K562 (cell line): ENCODE data around the gene PTGR3. TPM values are rescaled to one million over a fixed set of nuclear protein-coding genes. Genes with fewer than 3 reads are reported as not detected.

Source experiments
- ARID3A ChIP-seq: IDR thresholded peaks from 2 replicates; pipeline ENCODE4 v1.6.1; 2012; ENCODE audit warnings: low read depth, low read length, improper control_type of control experiment, borderline replicate concordance
- ATF4 ChIP-seq: fragments of 450-650 bp; formaldehyde crosslinking; IDR thresholded peaks from 2 replicates; pipeline ENCODE4 v1.4.0; 2022; ENCODE audit warnings: mild to moderate bottlenecking, moderate library complexity
- DIDO1 ChIP-seq: fragments of 450-650 bp; IDR thresholded peaks from 2 replicates; pipeline ENCODE4 v1.6.1; 2016; ENCODE audit warnings: low read depth, missing biosample characterization, missing genetic modification characterization
- MITF ChIP-seq: IDR thresholded peaks from 2 replicates; pipeline ENCODE4 v1.6.1; 2014; ENCODE audit warnings: antibody characterized with exemption
- RAD21 ChIP-seq, 2 experiments: fragments of 250-450 bp in 1 of 2; fragments of 450-650 bp in 1 of 2; sonication (Bioruptor Pico) in 1 of 2; formaldehyde crosslinking in 1 of 2; IDR thresholded peaks in 1 of 2; conservative IDR thresholded peaks in 1 of 2; 2 replicates each; pipeline versions ENCODE4 v1.4.0 to v1.8.0; 2020 to 2022; ENCODE audit warnings: mild to moderate bottlenecking in 2 of 2, moderate library complexity in 1 of 2
- RBM15 ChIP-seq: fragments of 200-400 bp; formaldehyde crosslinking; IDR thresholded peaks from 2 replicates; pipeline ENCODE4 v1.6.1; 2018; ENCODE audit warnings: mild to moderate bottlenecking, low read length, moderate library complexity; ENCODE audit not compliant: insufficient read depth
- ZNF146 ChIP-seq: IDR thresholded peaks from one replicate; pipeline ENCODE4 v1.6.1; 2018; ENCODE audit warnings: missing compliant biosample characterization; ENCODE audit not compliant: unreplicated experiment
- ZNF75A ChIP-seq: fragments of 450-650 bp; formaldehyde crosslinking; IDR thresholded peaks from 2 replicates; pipeline ENCODE4 v1.4.0; 2020; ENCODE audit warnings: mild to moderate bottlenecking
- polyA plus RNA-seq, 8 experiments: library from polyadenylated mRNA; depleted of rRNA in 4 of 8; stranded (reverse) in 5 of 8; unstranded in 3 of 8; fragments of >200 nt; fragmentation: Nextera tagmentation in 2 of 8; fragmentation: Illumina TruSeq in 1 of 8; extraction: Ambion mirVana in 2 of 8; extraction: Trizol in 1 of 8; gene quantifications; 2 replicates each; pipeline versions ENCODE4 v1.2.1 to v1.2.3, GENCODE V29; 2011 to 2014; ENCODE audit warnings: inconsistent platforms in 1 of 8, missing spikeins in 1 of 8
- total RNA-seq, 7 experiments: library from RNA; depleted of rRNA in 6 of 7; stranded (reverse); fragments of >200 nt in 6 of 7; fragmentation: Illumina TruSeq in 2 of 7; extraction: Trizol in 2 of 7; gene quantifications; 2 replicates each; pipeline versions ENCODE4 v1.2.1 to v1.2.3, GENCODE V29; 2011 to 2021; ENCODE audit warnings: low replicate concordance in 1 of 7
- TF ChIP-seq, protein P1 (sequence below): fragments of 450-650 bp; formaldehyde crosslinking; conservative IDR thresholded peaks from 2 replicates; pipeline ENCODE4 v1.4.0; 2022; ENCODE audit warnings: mild to moderate bottlenecking, missing genetic modification characterization

The PTGR3 gene
- total and polyA plus RNA-seq, 9 of the 15 experiments (the other 6 are each of a cell fraction or from before 2014, with no cell fraction given) = 4.1 to 32.3 (median 15.3) TPM

DNA sequence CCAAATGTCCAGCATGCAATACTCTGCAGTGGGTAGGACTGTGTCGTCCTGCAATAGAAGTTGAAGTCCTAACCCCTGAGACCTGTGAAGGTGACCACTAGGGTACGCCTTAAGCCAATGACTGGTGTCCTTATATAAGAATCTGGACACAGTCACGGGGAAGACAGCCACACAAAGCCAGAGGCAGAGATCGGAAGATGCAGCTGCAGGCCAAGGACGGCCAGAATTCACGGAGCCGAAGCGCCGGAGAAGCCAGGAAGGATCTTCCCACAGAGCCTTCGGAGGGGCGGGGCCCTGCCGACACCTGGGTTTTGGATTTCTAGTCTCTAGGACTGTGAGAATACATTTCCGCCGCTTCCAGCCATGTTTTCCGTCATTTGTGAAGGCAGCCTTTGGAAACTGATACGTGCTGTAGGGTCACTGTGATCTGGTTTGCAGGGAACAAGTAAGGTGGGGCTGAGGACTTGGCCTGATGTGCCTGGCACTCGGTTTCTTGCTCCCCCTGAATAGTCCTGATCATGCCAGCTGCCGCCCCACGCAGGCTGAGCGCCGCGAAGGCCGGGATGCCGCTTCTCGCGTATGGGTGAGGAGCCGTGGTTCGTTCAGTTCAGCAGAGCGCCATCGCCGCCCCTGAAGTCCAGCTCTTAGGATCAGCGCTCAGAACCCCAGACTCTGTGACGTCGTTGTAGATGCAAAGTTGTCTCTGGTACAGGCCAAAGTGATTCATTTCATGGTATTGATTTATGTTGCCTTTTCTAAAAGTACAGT lies 38.7 kb downstream of the PTGR3 start (continued):
- TF ChIP-seq ZNF75A (CRISPR knock-in tag) (no peak), ATF4 (no peak), DIDO1 (tag) (no peak), ARID3A (no peak), RAD21 (CRISPR knock-in tag; conservative IDR thresholded peaks at IDR 0.05 in 1 of 2, IDR thresholded peaks at IDR 0.05 in 1 of 2) (peak; percentile 27 to 50; a peak in 2 of 4 replicates), ZNF146 (no peak), MITF (no peak), RBM15 (no peak)
- TF ChIP-seq, protein P1, sequence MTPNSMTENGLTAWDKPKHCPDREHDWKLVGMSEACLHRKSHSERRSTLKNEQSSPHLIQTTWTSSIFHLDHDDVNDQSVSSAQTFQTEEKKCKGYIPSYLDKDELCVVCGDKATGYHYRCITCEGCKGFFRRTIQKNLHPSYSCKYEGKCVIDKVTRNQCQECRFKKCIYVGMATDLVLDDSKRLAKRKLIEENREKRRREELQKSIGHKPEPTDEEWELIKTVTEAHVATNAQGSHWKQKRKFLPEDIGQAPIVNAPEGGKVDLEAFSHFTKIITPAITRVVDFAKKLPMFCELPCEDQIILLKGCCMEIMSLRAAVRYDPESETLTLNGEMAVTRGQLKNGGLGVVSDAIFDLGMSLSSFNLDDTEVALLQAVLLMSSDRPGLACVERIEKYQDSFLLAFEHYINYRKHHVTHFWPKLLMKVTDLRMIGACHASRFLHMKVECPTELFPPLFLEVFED (CRISPR knock-in tag) = no peak
